ENCODE measurements around the gene TOB1. TPM values are rescaled to one million over a fixed set of nuclear protein-coding genes. Genes with fewer than 3 reads are reported as not detected.

The TOB1 gene
- total and polyA plus RNA-seq, 2 of the 4 experiments (the other 2 are of a cell fraction), result 4.3 to 9.0 TPM

- in situ Hi-C loops (cut with MboI; ENCODE audit: low sequenced_read_pairs), result loop anchor here (5.0 to 10.0 kb wide), 2 partner anchors 94 to 281 kb away; no protein-coding TSS in a partner anchor
Observed at GRCh38 chr17:50863221-50863843, 2.8 kb downstream of the TOB1 start.

More at GRCh38 chr17:50863221-50863843, 2.8 kb downstream of the TOB1 start:
- H3K4me2 ChIP-seq (ENCODE audit: low read depth, low read length), result peak overlapping the region; percentile 8; the same call in 1 of the 2 replicates
- CTCF ChIA-PET, result interaction anchor here (0.5 to 4.2 kb wide), 7 partner anchors 11 to 1955 kb away, joined by 3 to 20 read pairs (median 3); partner anchors contain the start of gene UBE2Z
- H3K14ac ChIP-seq (replicated peaks; ENCODE audit: low read depth, low read length), result no peak overlapping the region
- H3K9ac ChIP-seq (ENCODE audit: low read depth, low read length), result no peak overlapping the region
- peaks cover 6% of the 10 kb centered on the region for H3K36me3 ChIP-seq (ENCODE audit: control insufficient read depth, insufficient read depth, low read length)
- H3K23ac ChIP-seq (ENCODE audit: low read depth, low read length), result peak overlapping the region; percentile 6; the same call in 1 of the 2 replicates
- peaks cover 4% of the 10 kb centered on the region for H3K4me1 ChIP-seq (ENCODE audit: control insufficient read depth, insufficient read depth, low read length)
- no peak overlapping the region for H3K4me3 ChIP-seq (ENCODE audit: insufficient read depth, low read depth, low read length)
- H3K18ac ChIP-seq (ENCODE audit: low read depth, low read length), result no peak overlapping the region
- POLR2A ChIA-PET (ENCODE audit: unreplicated experiment), result interaction anchor here (0.5 to 1.9 kb wide), 4 partner anchors 10 to 86 kb away, joined by 3 to 9 read pairs (median 4); no protein-coding TSS in a partner anchor
- H3K27me3 ChIP-seq (ENCODE audit: control insufficient read depth, insufficient read depth, low read length), result no peaks in the 10 kb centered on the region
- H3K9me3 ChIP-seq (ENCODE audit: control insufficient read depth, insufficient read depth, low read length), result no peaks in the 10 kb centered on the region
- no peak overlapping the region; a peak in 1 of 4 replicates for H4K8ac ChIP-seq (ENCODE audit: low read depth in 2 of 2, low read length in 2 of 2)
- H3K27ac ChIP-seq (ENCODE audit: insufficient read depth, low read length), result no peak overlapping the region
- dilution Hi-C loops (cut with HindIII; ENCODE audit: low sequenced_read_pairs, unreplicated experiment), result no loop called here
- H3K79me1 ChIP-seq (ENCODE audit: low read depth in 1 of 2, low read length in 2 of 2), result peaks cover 16 to 24% of the 10 kb centered on the region in 2 experiments
- H2AK9ac ChIP-seq (replicated peaks; ENCODE audit: low read depth, low read length, poor library complexity), result no peak overlapping the region
- H2AFZ ChIP-seq (replicated peaks; ENCODE audit: low read length, poor library complexity), result no peak overlapping the region
- no peak overlapping the region for H2BK20ac ChIP-seq (ENCODE audit: low read depth, low read length)
- ATAC-seq (ENCODE audit: low read depth), result no peak
- TF ChIP-seq FOS (IDR thresholded peaks at IDR 0.05; ENCODE audit: low read depth, low read length) (no peak), RAD21 (IDR thresholded peaks at IDR 0.05; ENCODE audit: low read length) (peak; percentile 60), CTCF (conservative IDR thresholded peaks at IDR 0.05; ENCODE audit: low read depth, low read length) (peak; percentile 50), SMC3 (IDR thresholded peaks at IDR 0.05; ENCODE audit: low read depth, low read length) (peak; percentile 44; the same call in 1 of the 2 replicates)
- H2AK5ac ChIP-seq (ENCODE audit: low read depth, low read length), result no peak overlapping the region
- 0 out of 3 replicates have a peak overlapping the region, but pooled peaks have one; percentile 34 for H2BK15ac ChIP-seq (ENCODE audit: low read depth, low read length)
- H2BK120ac ChIP-seq (ENCODE audit: low read depth, low read length), result no peak overlapping the region
- no peak overlapping the region for H3K56ac ChIP-seq (ENCODE audit: extremely low read depth, insufficient read depth, low read length)
- no peak overlapping the region for H4K5ac ChIP-seq (ENCODE audit: low read depth, low read length)
- intact Hi-C loops (cut with micrococcal nuclease), result loop anchor here (10.0 kb wide), 1 partner anchor 251 kb away; no protein-coding TSS in a partner anchor
- no peak overlapping the region for H4K91ac ChIP-seq (ENCODE audit: insufficient read depth, low read depth, low read length)
- peaks cover 6% of the 10 kb centered on the region; the same call in 1 of the 2 replicates for H3K9me1 ChIP-seq (ENCODE audit: insufficient read depth, low read length)
- WGBS, 2 experiments (ENCODE audit: extremely low coverage in 2 of 2, insufficient read length in 1 of 2), result 94 to 100% methylated on average over 1 to 6 of the region's 11 CpGs
- no peak overlapping the region for H3K4ac ChIP-seq (ENCODE audit: low read depth, low read length)
- H4K20me1 ChIP-seq (ENCODE audit: insufficient read depth, low read length), result peaks cover 29% of the 10 kb centered on the region; the same call in 1 of the 2 replicates
- H2BK5ac ChIP-seq (ENCODE audit: low read depth, low read length, poor library complexity, severe bottlenecking), result no peak overlapping the region
- DNase-seq, result no peak
- BruUV-seq (replicated peaks), result TSS peak; percentile 70
